Left colon (tissue), 2 donors: ENCODE data around the gene SSU72. TPM values are rescaled to one million over a fixed set of nuclear protein-coding genes. Genes with fewer than 3 reads are reported as not detected.
"Not testable (repeated sequence)": the region's sequence is repeated elsewhere in the genome, so short reads cannot be mapped to it uniquely, and the experiment has no call there.

Experiments
- ATAC-seq: fragments of 200-7000 bp; cut with Tn5 transposase; one replicate; pipeline ENCODE4 v1.9.1; 2020; ENCODE audit warnings: mild to moderate bottlenecking, moderate library complexity
- DNase-seq, 2 donors: peaks; one replicate each; pipeline ENCODE4 v3.0.0-alpha.2; 2020
- intact Hi-C, 2 donors: fragments of 100-400 bp; cut with DNase I in 1 of 2; cut with micrococcal nuclease in 1 of 2; formaldehyde crosslinking; loops; one replicate each; pipeline versions ENCODE4 v1.11.2 to v1.14.0; 2022; cut with DNase I, micrococcal nuclease
- total RNA-seq, 2 donors: library from RNA; stranded (reverse); fragmentation: NEBNext Ultra II Directional; extraction: Animal tissue kit (Norgen Biotek cat#: 25700); gene quantifications; one replicate each; pipeline ENCODE4 v1.2.1, GENCODE V29; 2021
- donor health status: DM: no; HTN: no; CAD: no.
- donor health status: DM: yes; HTN: yes; CAD: no.

Gene SSU72
- total RNA-seq, 2 donors from 2014 or later, result 118 to 130 TPM

GRCh38 chr1:1521331-1521730, 53.3 kb downstream of the SSU72 start:
- DNase-seq, result no peak
- ATAC-seq, result no peak
- intact Hi-C loops, result no loop called here

DNA sequence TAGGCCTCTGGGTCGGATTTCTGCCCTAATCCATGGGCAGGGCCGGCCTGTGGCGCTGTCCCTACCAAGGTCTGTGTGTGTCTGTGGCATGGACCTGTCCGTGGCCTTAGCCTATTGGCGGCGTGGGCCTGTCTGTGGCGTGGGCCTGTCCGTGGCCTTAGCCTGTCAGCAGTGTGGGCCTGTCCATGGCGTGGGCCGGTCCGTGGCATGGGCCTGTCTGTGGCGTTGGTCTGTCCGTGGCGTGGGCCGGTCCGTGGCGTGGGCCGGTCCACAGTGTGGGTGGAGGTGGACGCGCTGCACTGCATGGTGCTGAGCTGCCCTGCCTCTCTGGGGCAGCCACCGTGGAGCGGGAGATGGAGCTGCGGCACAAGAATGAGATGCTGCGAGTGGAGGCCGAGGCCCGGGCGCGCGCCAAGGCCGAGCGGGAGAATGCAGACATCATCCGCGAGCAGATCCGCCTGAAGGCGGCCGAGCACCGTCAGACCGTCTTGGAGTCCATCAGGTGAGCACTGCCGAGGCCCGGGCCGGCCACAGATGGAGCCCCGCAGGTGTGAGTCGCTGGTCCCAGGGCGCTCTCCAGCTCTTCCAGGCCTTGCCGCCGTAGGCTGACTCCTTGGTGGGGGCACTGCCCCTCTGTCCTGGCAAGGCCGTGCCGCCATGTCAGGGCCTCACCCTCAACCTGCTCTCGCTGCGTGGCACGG, 54.7 kb downstream of the SSU72 start:
- ATAC-seq, DNase-seq, intact Hi-C loops: not testable (repeated sequence)

- DNase-seq, intact Hi-C loops, ATAC-seq: not testable (repeated sequence)
Measured at GRCh38 chr1:1518621-1519007, 56.0 kb downstream of the SSU72 start.

DNA sequence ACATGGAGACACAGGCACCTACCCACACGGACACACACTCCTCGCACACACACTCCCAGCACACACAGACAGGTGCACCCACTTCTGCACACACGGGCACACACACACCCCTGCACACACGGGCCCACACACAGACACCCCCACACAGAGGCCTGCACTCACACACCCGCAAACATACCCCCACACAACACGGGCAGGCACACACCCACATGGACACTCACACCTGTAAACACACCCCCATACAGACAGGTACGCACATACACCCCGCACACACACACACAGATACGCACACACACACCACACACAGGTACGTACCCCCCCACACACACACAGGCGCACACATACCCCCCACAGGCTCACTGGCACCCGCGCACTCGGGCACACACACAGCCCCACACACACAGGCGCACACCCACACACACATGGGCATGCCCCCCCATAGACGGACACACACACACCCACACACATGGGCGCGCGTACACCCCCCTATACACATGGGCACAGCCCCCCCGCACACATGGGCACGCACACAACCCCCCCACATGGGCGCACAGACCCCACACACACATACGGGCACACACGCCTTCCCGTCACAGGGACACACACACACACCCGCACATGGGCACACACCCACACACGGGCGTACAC, 56.6 kb downstream of the SSU72 start:
- intact Hi-C loops, result no loop called here
- ATAC-seq (no peak), DNase-seq (no peak)

- DNase-seq, intact Hi-C loops, ATAC-seq: not testable (repeated sequence)
Measured at GRCh38 chr1:1516923-1517322, 57.7 kb downstream of the SSU72 start.

GRCh38 chr1:1514376-1514775, 60.3 kb downstream of the SSU72 start:
- DNase-seq, ATAC-seq, intact Hi-C loops: not testable (repeated sequence)

GRCh38 chr1:1513675-1514074, 61.0 kb downstream of the SSU72 start:
- intact Hi-C loops, DNase-seq, ATAC-seq: not testable (repeated sequence)

DNA sequence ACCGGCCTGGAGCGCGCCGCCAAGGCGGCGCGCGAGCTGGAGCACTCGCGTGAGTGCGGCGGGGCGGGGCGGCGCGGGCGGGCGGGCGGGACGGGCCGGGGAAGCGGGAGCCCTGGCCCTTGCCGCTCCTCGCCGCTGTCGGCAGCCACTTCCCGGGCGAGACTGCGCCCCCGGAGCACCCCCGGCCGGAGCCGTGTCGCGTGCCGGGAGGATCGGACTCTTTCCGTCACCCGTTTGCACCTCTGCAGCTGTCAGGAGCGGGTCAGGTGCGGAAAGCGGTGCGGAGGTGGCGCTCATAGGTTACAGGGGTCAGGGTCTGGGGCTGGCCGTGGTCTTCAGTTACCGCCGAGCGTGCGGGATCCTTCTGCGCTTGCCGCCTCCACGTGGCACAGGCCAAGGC, 62.2 kb downstream of the SSU72 start:
- DNase-seq (peak in 1 of 2 donors; percentile 16), ATAC-seq (peak; percentile 7)
- intact Hi-C loops, result not testable (repeated sequence)

GRCh38 chr1:1511533-1512285, 63.0 kb downstream of the SSU72 start, which contains the start of gene ATAD3A:
Gene ATAD3A (plus strand): TSS chr1:1512162. CDS start chr1:1512269, 107 bp downstream.
- DNase-seq (peak; percentile 98 to 99), ATAC-seq (peak; percentile 97)
- intact Hi-C loops, result no loop called here

DNA sequence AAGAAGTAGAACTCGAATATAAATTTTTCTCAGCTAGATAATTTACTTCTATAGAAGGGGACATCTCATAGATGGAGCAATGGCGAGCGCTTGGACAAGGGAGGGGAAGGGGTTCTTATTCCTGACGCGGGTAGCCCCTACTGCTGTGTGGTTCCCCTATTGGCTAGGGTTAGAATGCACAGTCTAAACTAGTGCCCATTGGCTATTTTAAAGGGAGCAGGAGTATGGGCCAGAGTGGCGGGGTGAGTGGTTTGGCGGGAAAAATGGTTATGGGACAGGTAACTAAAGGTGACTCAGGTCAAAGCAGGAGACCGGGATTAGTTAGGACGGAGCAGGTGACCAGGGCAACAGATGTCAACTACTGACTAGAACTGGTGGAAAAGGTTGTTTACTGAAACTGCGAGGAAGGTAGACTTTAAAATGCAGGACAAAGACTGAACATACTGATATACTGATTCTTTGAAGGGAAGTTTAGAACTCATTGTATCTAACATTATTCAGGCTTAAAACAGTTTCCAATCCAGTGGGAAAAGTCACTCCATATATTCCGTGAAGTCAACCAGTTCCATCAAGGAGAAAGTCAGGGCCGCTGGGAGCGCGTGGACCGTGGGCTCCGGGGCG, 63.6 kb downstream of the SSU72 start:
- intact Hi-C loops, result no loop called here
- peak; percentile 13 to 56 for DNase-seq
- peak; percentile 5 for ATAC-seq

DNA sequence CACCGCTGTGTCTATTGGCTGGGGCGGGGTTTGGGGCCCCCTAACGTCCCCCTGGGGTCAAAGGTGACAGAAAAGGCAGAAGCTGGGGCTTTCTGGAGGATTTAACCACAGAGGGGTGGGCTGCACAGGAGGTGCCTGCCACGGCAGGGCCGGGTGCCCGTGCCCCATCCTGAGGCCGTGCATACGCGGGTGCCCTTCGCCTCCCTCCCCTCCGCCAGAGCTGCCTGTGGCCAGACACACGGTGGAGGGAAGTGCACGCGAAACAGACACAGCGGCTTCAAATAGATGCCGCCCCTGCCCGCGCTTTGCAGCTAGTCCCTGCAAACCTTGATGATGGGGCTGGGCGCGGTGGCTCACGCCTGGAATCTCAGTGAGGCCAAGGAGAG, 65.2 kb downstream of the SSU72 start:
- intact Hi-C loops, ATAC-seq, DNase-seq: not testable (repeated sequence)

DNA sequence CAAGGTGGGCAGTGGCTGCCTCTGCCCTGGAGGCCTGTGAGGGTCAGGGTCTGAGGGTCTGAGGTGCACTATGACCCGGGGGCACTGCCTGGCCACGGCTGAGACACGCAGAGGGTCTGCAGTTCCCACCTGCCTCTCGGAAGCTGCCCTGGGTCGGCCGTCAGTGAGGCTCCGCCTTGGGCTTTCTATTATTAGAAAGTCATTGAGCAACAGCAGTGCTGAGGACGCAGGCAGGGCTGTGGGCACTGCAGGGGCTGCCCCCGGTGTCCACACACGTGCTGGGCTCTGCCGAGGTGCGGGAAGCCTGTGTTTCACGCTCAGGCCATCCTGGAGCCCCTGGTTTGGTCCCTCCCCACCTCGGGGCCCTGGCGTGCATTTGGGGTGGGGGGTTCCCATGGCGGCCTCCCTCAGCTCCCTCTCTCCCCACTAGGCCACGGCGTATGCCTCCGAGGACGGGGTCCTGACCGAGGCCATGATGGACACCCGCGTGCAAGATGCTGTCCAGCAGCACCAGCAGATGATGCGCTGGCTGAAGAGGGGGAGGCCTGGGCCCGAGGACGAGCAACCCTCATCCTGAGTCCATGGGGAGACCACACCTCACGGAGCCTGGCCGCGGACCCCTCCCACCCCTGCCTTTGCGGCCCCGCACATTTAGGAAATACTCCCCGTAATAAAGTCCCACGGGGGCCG, 65.7 kb downstream of the SSU72 start:
- ATAC-seq, DNase-seq, intact Hi-C loops: not testable (repeated sequence)

DNA sequence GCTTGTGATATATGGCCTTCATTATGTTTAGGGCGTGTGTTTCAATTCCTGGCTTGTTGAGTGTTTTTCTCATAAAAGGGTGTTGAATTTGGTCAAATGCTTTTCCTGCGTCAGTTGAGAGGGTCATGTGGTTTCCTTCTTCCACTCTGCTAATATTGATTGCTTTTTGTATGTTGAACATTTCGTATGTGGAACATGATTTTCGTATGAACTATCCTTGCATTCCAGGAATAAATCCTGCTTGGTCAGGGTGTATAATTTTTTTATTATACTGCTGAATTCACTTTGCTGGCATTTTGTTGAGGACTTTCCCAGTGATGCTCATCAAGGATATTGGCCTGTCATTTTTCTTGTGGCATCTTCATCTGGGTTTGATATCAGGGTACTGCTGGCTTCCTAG, 67.4 kb downstream of the SSU72 start:
- ATAC-seq, result no peak
- intact Hi-C loops, result no loop called here
- DNase-seq, result no peak

DNA sequence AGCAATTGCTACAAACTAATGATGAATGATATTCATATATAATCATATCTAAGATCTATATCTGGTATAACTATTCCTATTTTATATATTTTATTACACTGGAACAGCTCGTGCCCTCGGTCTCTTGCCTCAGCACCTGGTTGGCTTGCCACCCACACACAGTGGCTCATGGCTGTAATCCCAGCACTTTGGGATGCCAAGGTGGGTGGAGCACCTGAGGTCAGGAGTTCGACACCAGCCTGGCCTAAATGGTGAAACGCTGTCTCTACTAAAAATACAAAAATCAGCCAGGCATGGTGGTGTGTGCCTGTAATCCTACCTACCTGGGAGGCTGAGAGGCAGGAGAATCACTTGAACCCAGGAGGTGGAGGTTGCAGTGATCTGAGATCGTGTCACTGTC, 68.9 kb downstream of the SSU72 start:
- DNase-seq, intact Hi-C loops, ATAC-seq: not testable (repeated sequence)

GRCh38 chr1:1505366-1505798, 69.3 kb downstream of the SSU72 start:
- DNase-seq (peak; percentile 56 to 65), ATAC-seq (peak; percentile 79)
- intact Hi-C loops, result not testable (repeated sequence)

GRCh38 chr1:1504777-1505365, 69.8 kb downstream of the SSU72 start:
- intact Hi-C loops, result loop anchor here in 1 of 2 donors (5.0 kb wide), 1 partner anchor 63 kb away; no protein-coding TSS in a partner anchor
- DNase-seq (peak; percentile 75 to 81), ATAC-seq (peak; percentile 73)

DNA sequence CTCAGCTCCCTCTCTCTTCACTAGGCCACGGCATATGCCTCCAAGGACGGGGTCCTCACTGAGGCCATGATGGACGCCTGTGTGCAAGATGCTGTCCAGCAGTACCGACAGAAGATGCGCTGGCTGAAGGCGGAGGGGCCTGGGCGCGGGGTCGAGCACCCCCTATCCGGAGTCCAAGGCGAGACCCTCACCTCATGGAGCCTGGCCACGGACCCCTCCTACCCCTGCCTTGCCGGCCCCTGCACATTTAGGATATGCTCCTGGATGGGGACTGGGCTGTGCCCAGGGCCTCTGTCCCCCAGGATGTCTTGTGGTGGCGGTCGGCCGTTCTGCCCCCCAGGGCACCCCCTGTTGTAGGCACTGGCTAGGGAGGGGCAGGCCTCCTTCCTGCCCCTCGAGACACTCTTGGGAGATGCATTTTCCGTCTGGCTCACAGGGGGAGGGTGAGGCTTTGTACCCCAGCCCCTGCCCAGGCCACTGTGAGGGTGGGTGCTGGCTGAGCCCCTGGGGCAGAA, 79.1 kb downstream of the SSU72 start:
- intact Hi-C loops, DNase-seq, ATAC-seq: not testable (repeated sequence)

GRCh38 chr1:1494311-1494710, 80.4 kb downstream of the SSU72 start:
- DNase-seq, ATAC-seq, intact Hi-C loops: not testable (repeated sequence)
